COLO829 (cell line): ENCODE measurements around the gene PPIC.
"Not testable (repeated sequence)": the region's sequence is repeated elsewhere in the genome, so short reads cannot be mapped to it uniquely, and the experiment has no call there.

Experiments
- DNase-seq: peaks from one replicate; pipeline ENCODE4 v3.0.0; 2012; ENCODE audit warnings: low spot score

The PPIC gene

GRCh38 chr5:123007754-123008153, 28.8 kb downstream of the PPIC start:
- DNase-seq, result no peak

- no peak for DNase-seq
Observed at GRCh38 chr5:123007182-123007581, 29.3 kb downstream of the PPIC start.

- DNase-seq, result no peak
Observed at GRCh38 chr5:123001808-123002207, 34.7 kb downstream of the PPIC start.

GRCh38 chr5:123000731-123001130, 35.8 kb downstream of the PPIC start:
- DNase-seq, result no peak

GRCh38 chr5:122999947-123000563, 36.5 kb downstream of the PPIC start:
- peak; percentile 10 for DNase-seq

- DNase-seq, result no peak
Observed at GRCh38 chr5:122997294-122997693, 39.2 kb downstream of the PPIC start.

- DNase-seq, result no peak
Observed at GRCh38 chr5:122996091-122996490, 40.4 kb downstream of the PPIC start.

- DNase-seq, result no peak
Observed at GRCh38 chr5:122985954-122986721, 50.4 kb downstream of the PPIC start.

- DNase-seq, result no peak
Observed at GRCh38 chr5:122985006-122985700, 51.4 kb downstream of the PPIC start.

- no peak for DNase-seq
Observed at GRCh38 chr5:122984425-122984824, 52.1 kb downstream of the PPIC start.

GRCh38 chr5:122982376-122982775, 54.1 kb downstream of the PPIC start:
- no peak for DNase-seq

- no peak for DNase-seq
Observed at GRCh38 chr5:122981846-122982245, 54.7 kb downstream of the PPIC start.

- DNase-seq, result no peak
Observed at GRCh38 chr5:122978644-122979297, 57.8 kb downstream of the PPIC start.

GRCh38 chr5:122978068-122978467, 58.5 kb downstream of the PPIC start:
- DNase-seq, result no peak

- DNase-seq, result no peak
Observed at GRCh38 chr5:122977319-122977718, 59.2 kb downstream of the PPIC start.

- DNase-seq, result not testable (repeated sequence)
Observed at GRCh38 chr5:122974251-122974650, 62.3 kb downstream of the PPIC start.

GRCh38 chr5:122973759-122974158, 62.8 kb downstream of the PPIC start:
- DNase-seq, result not testable (repeated sequence)
